Measurements from ENCODE around the gene MAPK8IP2. TPM values are rescaled to one million over a fixed set of nuclear protein-coding genes. Genes with fewer than 3 reads are reported as not detected.

The MAPK8IP2 gene
- total and polyA plus RNA-seq, 8 donors = 0.66 to 2.3 (median 1.0) TPM

GRCh38 chr22:50571264-50572175 is 29.1 kb upstream of the MAPK8IP2 start:
- Histone ChIP-seq H3K27me3 (no peaks in the 10 kb centered on the region), H3K9me3 (no peaks in the 10 kb centered on the region), H3K27ac (no peak overlapping the region), H3K4me1 (no peaks in the 10 kb centered on the region), H3K4me3 (no peak overlapping the region), H3K36me3 (peaks cover 0 to 63% of the 10 kb centered on the region in 2 donors)
- ATAC-seq (no peak), DNase-seq (no peak)
- TF ChIP-seq CTCF (IDR thresholded peaks at IDR 0.05) = no peak
- intact Hi-C loops (cut with DNase I) = no loop called here

GRCh38 chr22:50572965-50573364 is 27.6 kb upstream of the MAPK8IP2 start:
- Histone ChIP-seq H3K27me3 (peaks cover 0 to under 1% of the 10 kb centered on the region in 2 donors), H3K36me3 (peaks cover 0 to 62% of the 10 kb centered on the region in 2 donors), H3K4me3 (no peak overlapping the region), H3K9me3 (no peaks in the 10 kb centered on the region), H3K27ac (no peak overlapping the region), H3K4me1 (peaks cover 0 to under 1% of the 10 kb centered on the region in 2 donors)
- DNase-seq = no peak
- no peak for ATAC-seq
- no peak for TF ChIP-seq CTCF (IDR thresholded peaks at IDR 0.05)
- intact Hi-C loops (cut with DNase I) = no loop called here

- no peak for ATAC-seq
- no peak for TF ChIP-seq CTCF (IDR thresholded peaks at IDR 0.05)
Measured at GRCh38 chr22:50573491-50574382, 26.9 kb upstream of the MAPK8IP2 start.

GRCh38 chr22:50574383-50574755 is 26.2 kb upstream of the MAPK8IP2 start:
- Histone ChIP-seq H3K4me1 (peaks cover 5 to 12% of the 10 kb centered on the region in 2 donors), H3K9me3 (no peaks in the 10 kb centered on the region), H3K4me3 (no peak overlapping the region), H3K27ac (no peak overlapping the region), H3K36me3 (peaks cover 0 to 57% of the 10 kb centered on the region in 2 donors), H3K27me3 (peaks cover 0 to 5% of the 10 kb centered on the region in 2 donors)
- intact Hi-C loops (cut with DNase I) = no loop called here
- DNase-seq = no peak
- no peak for TF ChIP-seq CTCF (IDR thresholded peaks at IDR 0.05)
- ATAC-seq = no peak

More at GRCh38 chr22:50573491-50574382, 26.9 kb upstream of the MAPK8IP2 start:
- Histone ChIP-seq H3K4me1 (peaks cover 5 to 8% of the 10 kb centered on the region in 2 donors), H3K9me3 (no peaks in the 10 kb centered on the region), H3K27ac (no peak overlapping the region), H3K27me3 (peaks cover 0 to 5% of the 10 kb centered on the region in 2 donors), H3K4me3 (no peak overlapping the region), H3K36me3 (peaks cover 0 to 58% of the 10 kb centered on the region in 2 donors)
- intact Hi-C loops (cut with DNase I) = no loop called here
- DNase-seq = no peak
